Stimulated activated CD4-positive, alpha-beta T cell treated with anti-CD3 and anti-CD28 coated beads, Interleukin-15, amount 100 ng/mL, for 1 hour (primary cell): ENCODE results near the gene ANKRD44.

Experiments used
- DNase-seq, 2 donors: peaks; one replicate each; pipeline ENCODE4 v3.0.0-alpha.2; 2020; ENCODE audit warnings: low read depth in 1 of 2, low spot score in 1 of 2

The ANKRD44 gene

GRCh38 chr2:197001921-197002320 lies 308.7 kb downstream of the ANKRD44 start:
- no peak for DNase-seq

DNA sequence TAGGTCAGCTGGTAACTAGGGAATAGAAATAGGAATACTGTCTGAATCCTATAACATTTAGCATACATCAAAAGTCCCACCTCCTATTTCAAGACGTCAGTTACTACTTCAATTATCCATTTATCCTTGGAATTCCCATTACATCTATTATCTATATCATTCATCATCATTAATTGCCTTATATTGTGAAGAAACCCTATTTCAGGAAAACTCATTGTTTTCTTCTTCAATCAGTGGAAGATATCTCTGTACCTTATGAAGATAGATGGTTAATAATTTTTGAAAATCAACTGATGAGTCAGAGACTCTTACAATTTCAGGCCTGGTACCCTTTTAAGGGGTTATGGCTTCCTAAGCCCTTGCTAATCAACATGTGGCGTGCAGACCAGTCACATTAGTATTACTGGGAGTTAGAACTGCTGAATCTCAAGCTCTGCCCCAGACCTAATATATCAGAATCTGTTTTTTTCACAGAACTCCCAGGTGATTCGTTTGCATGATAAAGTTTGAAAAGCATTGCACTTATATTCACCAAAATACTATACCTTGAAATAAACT lies 314.7 kb downstream of the ANKRD44 start:
- no peak for DNase-seq

DNA sequence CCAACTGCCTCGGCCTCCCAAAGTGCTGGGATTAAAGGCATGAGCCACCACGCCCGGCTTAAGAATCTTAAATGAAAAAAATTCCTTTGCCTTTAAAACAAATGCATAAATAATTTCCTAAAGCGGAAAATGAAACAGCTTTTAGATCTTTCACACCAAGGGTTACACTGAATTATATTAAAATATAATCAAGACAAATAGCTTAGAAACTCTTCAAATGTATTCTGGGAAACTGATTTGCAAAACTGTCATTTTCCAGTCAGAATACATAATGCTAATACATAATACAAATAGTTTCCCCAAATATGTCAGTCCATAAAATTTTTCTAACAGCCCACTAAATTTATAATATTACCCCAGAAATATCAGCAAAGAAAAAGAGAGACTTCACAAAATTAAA lies 315.8 kb downstream of the ANKRD44 start:
- no peak for DNase-seq

DNA sequence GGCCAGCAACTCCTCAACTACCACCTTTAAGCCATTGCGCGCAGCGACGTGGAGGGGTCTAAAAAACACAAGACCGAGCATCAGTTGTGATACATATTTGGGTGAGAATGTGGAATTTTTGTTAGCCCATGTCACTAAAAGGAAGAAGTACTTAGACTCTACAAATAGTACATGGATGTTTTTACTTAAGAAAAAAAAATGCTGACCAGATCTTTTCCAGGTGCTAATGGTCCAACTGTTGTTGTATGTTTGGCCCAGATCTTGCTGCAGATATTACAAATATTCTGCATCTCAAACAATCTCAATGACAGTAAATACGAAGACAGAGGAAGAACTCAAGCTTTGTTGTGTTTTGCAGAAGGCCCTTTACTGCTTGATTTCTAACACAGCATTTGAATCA lies 317.0 kb downstream of the ANKRD44 start:
- no peak for DNase-seq

GRCh38 chr2:196992466-196992865 lies 318.1 kb downstream of the ANKRD44 start:
- DNase-seq, result no peak

DNA sequence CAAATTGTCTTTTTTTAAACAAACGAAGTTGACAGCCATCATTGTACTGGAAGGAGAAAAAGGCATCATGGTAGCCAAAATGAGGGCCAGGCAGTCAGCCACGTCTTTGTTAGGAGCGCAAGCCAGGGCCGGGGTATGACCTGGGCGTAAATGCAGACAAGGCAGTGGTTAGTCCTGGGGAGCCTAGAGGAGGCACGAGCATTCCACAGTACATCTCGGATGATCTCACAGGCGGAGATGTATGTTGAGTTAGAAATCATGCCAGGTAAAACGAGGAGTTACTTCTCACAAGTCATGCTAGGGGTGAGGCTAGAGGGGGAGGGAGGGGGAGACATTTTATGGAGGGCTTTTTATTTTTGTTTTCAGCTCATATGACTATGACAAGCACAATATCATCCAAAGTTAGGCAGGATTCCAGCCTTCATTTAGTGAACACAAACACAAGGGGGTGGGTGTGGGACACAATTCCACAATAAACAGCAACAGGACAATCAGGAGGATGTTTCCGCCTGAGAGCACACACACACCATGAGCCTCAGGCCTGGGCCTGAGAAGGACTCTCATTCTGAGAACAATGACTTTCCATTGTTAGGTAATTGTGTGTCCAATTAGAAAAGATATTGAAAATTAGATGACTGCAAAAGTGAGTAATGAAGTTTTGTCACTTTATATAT lies 319.7 kb downstream of the ANKRD44 start:
- no peak for DNase-seq

- DNase-seq, result no peak
These were observed 320.5 kb downstream of the ANKRD44 start for GRCh38 chr2:196990092-196990491.

DNA sequence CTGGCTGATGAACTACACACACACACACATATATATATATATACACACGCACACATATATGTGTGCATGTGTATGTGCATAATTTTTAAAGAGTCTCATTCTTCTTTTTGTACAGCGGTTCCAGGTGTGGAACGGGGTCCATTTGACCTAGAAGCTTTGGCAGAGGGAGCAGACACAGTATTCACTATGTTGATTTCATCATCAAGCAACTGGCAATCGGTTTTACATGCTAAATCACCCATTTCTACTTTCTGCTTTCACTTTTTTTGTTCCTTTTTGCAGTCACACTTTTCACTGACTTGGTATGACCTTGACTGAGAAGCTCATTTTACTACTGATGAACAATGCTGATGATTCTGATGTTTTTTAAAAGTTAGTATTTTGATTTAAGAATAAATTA lies 321.1 kb downstream of the ANKRD44 start:
- no peak for DNase-seq

- DNase-seq, result no peak
These were observed 321.9 kb downstream of the ANKRD44 start for GRCh38 chr2:196988639-196989038.

DNA sequence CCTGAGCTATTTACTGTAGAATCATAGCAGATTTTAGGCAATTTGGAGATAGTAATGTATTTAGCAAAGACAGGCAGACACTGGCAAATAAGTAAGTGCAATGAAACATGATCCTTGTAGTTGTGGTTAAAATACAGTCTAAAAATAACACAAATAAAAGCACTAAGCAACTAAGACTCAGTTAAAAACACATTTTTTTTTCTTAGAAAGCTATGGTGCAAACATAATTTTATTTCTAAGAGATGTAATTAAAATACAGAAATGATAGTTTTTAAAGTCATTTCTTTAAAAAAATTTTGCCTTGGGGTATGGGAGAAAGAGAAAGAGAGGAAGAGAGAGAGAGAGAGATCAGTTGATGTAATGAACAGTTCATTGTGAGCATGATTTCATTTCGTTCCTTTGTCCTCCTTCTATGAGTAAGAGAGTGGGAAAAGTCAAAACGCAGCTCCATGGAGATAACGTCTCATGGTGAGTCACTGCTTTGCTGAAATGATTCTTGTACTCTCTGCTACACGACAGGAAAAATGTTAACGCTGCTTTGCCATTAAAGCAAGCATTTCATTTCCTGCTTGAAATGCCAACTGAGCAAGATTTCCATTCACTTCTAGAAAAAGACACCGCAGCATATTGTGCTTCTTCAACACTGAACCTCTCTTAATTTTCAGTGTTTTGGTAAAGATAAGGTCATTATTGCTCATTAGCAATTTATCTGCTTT lies 322.8 kb downstream of the ANKRD44 start:
- DNase-seq, result no peak

GRCh38 chr2:196987298-196987648 lies 323.3 kb downstream of the ANKRD44 start:
- DNase-seq, result no peak

- no peak for DNase-seq
These were observed 324.9 kb downstream of the ANKRD44 start for GRCh38 chr2:196985511-196986183.

GRCh38 chr2:196984903-196985302 lies 325.7 kb downstream of the ANKRD44 start:
- DNase-seq, result no peak

DNA sequence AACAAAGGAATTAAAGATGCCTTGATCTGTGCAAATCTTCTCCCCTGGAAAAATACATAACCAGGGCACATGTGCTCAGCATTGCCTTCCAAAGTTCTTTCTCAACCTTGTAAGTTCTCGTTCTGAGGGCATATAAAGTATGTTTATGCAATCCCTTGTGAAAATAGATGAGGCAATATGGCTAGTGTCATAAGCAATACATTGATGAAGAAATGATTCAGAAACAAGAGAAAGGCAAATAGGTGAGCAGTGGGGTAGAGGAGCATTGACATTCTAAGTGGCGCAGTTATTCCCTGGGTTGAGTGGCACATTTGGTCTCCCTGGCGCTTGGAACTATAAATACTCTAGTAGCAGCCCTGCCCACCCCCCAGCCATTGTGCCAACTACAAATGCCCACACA lies 326.6 kb downstream of the ANKRD44 start:
- DNase-seq, result no peak

DNA sequence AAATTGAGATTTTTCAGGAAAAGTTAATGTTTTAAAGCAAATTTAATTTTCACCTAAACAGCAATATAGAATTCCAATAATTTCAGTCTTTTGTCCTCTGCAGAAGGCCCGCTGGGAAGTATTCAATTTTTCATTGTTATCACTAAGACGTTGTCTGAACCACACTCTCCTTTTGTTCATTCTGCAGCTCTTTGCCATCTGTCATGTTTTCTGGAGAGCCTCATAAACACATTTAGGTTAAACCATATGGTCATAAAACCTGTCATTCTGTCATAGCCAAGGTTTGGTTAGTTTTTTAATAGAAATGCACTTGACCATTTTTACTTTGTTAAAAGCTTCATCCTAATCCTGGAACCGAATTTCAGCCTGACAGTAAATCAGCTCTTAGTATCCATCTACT lies 330.1 kb downstream of the ANKRD44 start:
- no peak for DNase-seq

DNA sequence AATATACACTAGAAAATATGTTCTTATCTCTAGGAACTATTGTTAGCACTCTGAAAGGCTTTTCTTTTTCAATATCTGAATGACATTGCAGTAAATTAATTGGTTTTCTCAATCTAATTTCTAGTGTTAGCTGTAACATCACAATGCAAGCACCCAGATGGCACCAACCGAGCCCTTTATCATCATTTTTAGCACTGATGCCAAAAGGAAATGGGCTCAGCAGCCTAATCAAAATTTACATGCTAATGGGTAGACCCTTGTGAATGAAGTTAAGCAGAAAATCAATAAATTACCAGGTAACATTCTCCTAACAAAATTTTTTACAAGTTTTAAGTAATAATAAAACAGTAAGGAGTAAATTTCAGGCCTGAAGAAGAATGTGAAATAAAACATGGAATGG lies 330.6 kb downstream of the ANKRD44 start:
- DNase-seq, result no peak

DNA sequence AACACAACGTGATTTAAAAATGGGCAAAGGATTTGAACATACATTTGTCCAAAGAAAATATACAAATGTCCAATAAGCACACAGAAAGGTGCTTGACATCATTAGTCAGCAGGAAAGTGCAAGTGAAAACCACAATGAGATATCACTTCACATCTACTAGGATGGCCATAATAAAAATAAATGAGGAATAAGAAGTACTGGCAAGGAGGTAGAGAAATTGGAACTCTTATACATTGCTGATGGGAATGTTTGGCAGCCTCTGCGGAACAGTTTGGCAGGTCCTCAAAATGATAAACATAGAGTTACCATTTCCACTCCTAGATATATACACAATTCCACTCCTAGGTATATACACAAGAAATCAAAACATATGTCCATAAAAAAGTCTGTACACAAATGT lies 333.1 kb downstream of the ANKRD44 start:
- DNase-seq, result no peak

GRCh38 chr2:196974970-196975369 lies 335.6 kb downstream of the ANKRD44 start:
- DNase-seq, result no peak

DNA sequence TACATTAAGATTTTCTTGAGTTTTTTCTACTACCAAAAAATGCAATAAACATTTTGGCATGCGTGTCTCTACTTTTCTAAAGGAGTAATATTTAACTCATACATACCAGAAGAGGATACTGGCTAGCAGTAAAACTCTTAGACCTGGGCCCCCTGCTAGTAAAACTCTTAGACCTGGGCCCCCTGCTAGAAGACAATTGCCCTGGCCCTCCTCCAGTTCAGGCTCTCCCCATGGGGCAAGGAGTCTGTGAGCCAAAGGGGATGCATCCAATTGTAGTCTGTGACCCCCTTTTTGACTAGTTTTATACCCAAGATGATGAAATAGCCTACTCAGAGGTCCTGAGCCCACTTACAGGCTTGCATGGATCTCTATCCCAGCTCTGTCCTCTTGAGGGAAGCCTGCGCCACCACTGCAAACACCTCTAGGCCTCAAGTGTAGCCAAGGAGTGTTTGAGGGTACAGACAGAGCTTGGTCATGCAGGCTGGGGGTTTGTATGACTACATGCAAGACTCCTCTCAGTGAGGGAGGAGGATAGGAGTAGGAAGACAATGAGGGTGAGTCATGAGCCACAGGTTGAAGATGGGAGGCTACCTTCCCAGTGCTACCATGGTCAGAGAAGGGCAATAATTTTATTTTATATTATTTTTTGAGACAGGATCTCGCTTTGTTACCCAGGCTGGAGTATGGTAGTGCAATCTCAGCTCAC lies 338.9 kb downstream of the ANKRD44 start:
- DNase-seq, result no peak

GRCh38 chr2:196970099-196970498 lies 340.5 kb downstream of the ANKRD44 start:
- no peak for DNase-seq

DNA sequence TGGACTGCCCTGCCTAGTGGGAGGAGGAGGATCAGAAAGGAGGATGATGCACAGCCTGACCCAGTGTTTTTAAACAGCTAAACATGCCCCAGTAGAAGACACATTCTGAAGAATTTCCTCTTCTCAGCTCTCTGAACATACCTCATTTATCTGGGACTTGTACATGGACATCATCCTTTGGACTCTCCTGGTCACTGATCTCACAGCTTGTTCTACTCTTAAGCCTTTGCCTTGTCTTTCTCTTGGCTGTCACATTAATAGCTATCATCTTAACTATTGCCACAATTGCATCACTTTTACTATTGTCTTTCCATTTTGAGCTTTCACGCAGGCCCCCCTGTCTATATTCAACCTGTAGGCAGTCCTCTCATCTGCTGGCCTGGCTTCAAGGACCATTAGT lies 342.1 kb downstream of the ANKRD44 start:
- DNase-seq, result no peak

DNA sequence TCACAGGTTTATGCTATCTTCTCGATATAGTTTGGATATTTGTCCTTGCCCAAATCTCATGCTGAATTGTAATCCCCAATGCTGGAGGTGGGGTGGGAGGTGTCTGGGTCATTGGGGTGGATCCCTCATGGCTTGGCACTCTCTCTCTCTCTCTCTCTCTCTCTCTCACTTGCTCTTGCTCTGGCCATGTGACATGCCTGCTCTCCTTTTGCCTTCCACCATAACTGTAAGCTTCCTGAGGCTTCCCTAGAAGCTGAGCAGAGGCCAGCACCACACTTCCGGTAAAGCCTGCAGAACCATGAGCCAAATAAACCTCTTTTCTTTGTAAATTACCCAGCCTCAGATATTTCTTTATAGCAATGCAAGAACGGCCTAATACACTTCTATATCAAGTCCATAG lies 342.8 kb downstream of the ANKRD44 start:
- no peak for DNase-seq
